Umbilical cord (tissue), 2 donors: ENCODE measurements around the gene KCNJ5. TPM values are rescaled to one million over a fixed set of nuclear protein-coding genes. Genes with fewer than 3 reads are reported as not detected.

ENCODE experiments used
- DNase-seq: peaks from one replicate; pipeline ENCODE4 v3.0.0-alpha.2; 2015; ENCODE audit warnings: low spot score
- total RNA-seq: library from RNA; depleted of rRNA; stranded (reverse); fragments of >200 nt; gene quantifications from one replicate; pipeline ENCODE4 v1.2.3, GENCODE V29; 2014; ENCODE audit warnings: low replicate concordance; ENCODE audit not compliant: insufficient read depth

KCNJ5 gene
- total RNA-seq, 1 donor from 2014 or later, result 12.5 TPM

GRCh38 chr11:128955636-128956035, 64.5 kb downstream of the KCNJ5 start:
- no peak for DNase-seq

- peak; percentile 85 for DNase-seq
Observed at GRCh38 chr11:128956401-128957201, 65.4 kb downstream of the KCNJ5 start.

GRCh38 chr11:128957202-128957482, 66.0 kb downstream of the KCNJ5 start:
- DNase-seq, result no peak

DNA sequence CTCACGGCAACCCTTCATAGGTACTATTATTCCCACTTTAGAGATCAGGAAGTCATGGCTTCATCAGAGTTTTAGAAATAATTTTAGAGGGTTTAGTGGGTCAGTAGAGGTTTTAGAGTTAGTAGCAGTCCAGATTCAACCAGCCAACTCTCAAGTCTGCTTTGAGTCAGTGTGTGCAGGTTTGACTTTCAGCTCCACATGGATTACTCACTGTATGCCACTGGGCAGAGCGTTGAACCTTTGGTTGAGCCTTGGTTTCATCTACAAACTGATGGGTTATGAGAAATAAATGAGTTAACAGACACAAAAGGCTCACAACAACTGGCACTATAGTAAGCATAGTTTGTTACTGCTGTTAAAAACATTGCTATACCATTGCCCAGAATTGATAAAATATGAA, 70.5 kb downstream of the KCNJ5 start:
- DNase-seq, result no peak

DNA sequence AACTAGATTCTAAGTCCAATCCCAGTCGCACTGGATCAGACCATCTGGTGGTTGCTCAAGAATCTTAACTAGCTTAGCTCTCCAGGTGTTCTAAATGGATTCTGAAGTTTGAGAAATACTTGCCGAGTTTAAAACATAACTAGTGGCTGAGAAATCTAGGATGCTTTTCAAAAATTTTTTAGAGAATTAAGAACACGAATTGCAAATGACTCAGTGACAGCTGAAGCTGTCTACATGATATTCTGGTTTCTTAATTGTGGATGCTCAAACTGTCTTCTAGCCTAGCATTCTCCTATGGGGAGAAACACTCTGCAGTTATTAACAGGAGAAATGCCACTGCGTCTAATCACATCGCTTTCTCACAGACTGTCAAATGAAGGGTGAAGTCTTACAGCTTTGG, 71.7 kb downstream of the KCNJ5 start:
- DNase-seq, result no peak

GRCh38 chr11:128963744-128964325, 72.7 kb downstream of the KCNJ5 start:
- peak; percentile 73 for DNase-seq

DNA sequence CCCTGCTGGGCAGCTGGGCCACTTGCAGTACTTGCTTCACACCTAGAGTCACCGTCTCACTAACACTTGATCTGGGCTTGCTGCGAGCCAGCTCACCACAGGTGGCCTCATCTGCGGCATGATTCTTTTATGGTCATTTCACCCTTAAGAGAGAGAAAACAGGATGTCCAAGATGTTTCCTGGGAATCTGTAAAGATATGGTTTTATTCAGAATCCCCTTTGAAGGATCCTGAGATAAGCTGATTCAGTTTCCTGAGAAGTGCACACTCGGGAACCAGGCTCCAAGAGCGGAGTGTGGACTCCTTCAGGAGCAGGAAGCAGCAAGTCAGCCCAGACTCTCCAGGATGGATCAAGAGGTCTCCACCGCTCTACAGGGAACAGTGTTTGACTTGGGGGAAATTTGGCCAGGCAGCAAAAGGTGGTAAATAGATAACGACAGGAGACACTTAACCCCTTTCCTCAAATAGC, 73.3 kb downstream of the KCNJ5 start:
- DNase-seq, result no peak

DNA sequence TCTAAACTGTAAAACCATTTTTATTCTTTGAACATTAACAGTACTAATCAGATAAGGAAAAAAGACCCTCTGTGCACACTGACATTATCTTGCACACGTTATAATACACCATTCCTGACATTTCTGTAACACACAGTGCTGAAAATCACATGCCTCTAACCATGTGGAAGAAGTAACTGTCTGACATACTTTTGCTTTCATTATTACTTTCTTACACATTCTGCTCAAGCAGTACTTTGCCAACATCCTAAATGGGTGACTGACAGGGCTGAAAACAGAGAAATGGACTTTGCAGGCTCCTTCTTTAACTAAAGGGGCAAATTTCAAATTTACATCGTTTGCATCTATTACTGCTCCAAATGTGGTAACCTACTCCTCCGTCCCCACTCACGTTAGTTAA, 74.3 kb downstream of the KCNJ5 start:
- no peak for DNase-seq

DNA sequence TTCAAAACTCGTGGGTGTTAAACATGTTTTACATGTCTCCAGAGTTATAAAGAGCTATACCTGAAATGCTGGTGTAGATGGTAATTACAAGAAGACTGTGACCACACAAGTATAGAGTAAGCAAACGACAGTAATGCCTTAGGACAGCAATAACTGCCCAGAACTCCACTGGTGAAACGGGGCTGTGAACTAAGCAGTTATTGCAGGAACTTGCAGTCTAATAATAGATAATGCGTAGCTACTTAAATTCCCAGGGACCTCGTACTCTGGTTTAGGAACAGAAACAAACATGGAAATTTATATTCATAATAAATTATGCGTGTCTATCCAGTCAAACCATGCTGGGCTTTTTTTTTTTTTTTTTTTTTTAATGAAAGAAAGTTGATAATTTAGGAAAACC, 76.4 kb downstream of the KCNJ5 start:
- DNase-seq, result no peak

DNA sequence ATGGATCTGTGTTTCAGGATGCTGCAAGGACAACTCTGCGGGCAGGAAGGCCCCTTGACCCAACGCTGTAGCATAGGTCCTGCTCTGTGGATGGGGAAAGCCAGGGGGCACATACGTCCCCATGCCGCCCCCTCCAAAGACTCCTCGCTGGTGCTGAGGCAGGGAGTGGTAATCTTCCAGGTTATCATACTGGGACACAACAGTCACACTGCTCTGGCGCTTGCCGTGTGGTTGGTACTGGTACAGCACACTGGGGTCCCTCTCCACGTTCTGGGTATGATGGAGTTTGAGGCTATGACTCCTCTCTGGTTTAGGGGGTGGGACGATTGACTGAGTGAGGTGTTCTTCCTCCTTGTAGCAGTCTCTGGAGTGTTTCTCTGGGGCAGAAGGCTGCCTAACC, 77.8 kb downstream of the KCNJ5 start:
- no peak for DNase-seq

Other genes with a start within 250 kb of the KCNJ5 start
- gene FLI1, start 197.3 kb upstream of the KCNJ5 start, total RNA-seq, result 3.6 TPM
- 2.6 TPM for gene KCNJ1, start 24.1 kb upstream of the KCNJ5 start, total RNA-seq
- gene TP53AIP1, start 51.5 kb downstream of the KCNJ5 start, total RNA-seq, result 3.4 TPM